22Rv1 (cell line): Measurements from ENCODE around the gene RPRML.

Source experiments
- H3K27ac ChIP-seq: fragments of 450-650 bp; 2 replicates; pipeline ENCODE4 v1.5.1; 2017
- CTCF ChIP-seq: fragments of 450-650 bp; IDR thresholded peaks from 2 replicates; pipeline ENCODE4 v1.5.1; 2017; ENCODE audit warnings: mild to moderate bottlenecking
- ZFX ChIP-seq: fragments of 450-650 bp; IDR thresholded peaks from 2 replicates; pipeline ENCODE4 v1.6.1; 2017; ENCODE audit warnings: antibody characterized with exemption, borderline replicate concordance

RPRML gene

GRCh38 chr17:46974086-46974485, 5.0 kb downstream of the RPRML start:
- H3K27ac ChIP-seq = no peak overlapping the region
- TF ChIP-seq ZFX (no peak), CTCF (no peak)

DNA sequence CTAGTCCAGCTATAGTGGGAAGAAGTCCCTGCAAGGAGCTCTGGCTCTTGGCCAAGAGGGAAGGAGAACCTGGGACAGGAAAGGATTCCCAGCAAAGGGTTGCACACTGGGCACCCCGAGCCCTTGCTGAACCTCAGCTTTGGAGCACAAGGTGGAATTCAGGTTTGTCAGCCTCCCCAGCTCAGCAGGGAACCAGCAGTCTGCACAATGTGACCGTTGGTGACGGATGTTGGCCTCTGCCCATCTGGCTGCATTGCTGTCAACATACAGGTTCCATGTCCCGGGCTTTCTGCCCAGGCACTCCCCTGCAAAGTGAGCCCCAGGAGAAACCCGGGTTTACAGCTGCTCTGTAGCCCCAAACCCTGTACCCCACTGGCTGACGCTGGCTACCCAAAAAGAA, 6.7 kb downstream of the RPRML start:
- no peak for TF ChIP-seq ZFX
- TF ChIP-seq CTCF = no peak
- H3K27ac ChIP-seq = no peak overlapping the region

GRCh38 chr17:46971647-46972300, 7.3 kb downstream of the RPRML start:
- no peak overlapping the region for H3K27ac ChIP-seq
- TF ChIP-seq CTCF = no peak
- TF ChIP-seq ZFX = no peak

GRCh38 chr17:46968896-46969295, 10.2 kb downstream of the RPRML start:
- TF ChIP-seq ZFX (no peak), CTCF (no peak)

DNA sequence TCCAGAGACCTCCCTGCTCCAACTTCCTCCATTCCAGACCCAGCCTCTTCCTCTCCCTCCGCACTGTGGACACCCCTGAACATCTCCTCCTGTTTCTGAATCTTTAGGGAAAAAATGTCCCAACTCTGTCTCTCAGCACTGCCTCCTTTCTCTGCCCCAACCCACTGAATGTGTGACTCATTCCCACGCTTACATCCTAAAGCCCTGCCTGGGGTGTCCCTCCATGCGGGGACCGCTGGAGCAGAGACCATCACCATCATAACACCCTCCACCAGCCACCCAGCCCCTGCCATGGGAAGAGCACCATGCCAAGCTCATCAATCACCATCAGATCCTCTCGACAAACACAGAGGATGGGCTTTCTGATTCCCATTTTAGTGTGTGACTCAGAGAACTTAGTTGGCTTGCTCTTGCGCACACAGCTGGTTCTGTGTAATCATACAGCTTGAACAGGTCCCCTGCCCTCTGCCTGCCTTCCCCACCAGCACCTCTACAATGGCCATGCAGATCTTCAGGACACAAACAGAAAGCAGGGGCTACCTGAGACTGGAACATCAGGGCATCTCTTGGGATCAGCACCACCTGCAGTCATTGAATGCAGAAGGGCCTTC, 10.7 kb downstream of the RPRML start:
- no peak overlapping the region for H3K27ac ChIP-seq
- TF ChIP-seq ZFX (no peak), CTCF (no peak)

More at GRCh38 chr17:46968896-46969295, 10.2 kb downstream of the RPRML start:
- no peak overlapping the region for H3K27ac ChIP-seq

DNA sequence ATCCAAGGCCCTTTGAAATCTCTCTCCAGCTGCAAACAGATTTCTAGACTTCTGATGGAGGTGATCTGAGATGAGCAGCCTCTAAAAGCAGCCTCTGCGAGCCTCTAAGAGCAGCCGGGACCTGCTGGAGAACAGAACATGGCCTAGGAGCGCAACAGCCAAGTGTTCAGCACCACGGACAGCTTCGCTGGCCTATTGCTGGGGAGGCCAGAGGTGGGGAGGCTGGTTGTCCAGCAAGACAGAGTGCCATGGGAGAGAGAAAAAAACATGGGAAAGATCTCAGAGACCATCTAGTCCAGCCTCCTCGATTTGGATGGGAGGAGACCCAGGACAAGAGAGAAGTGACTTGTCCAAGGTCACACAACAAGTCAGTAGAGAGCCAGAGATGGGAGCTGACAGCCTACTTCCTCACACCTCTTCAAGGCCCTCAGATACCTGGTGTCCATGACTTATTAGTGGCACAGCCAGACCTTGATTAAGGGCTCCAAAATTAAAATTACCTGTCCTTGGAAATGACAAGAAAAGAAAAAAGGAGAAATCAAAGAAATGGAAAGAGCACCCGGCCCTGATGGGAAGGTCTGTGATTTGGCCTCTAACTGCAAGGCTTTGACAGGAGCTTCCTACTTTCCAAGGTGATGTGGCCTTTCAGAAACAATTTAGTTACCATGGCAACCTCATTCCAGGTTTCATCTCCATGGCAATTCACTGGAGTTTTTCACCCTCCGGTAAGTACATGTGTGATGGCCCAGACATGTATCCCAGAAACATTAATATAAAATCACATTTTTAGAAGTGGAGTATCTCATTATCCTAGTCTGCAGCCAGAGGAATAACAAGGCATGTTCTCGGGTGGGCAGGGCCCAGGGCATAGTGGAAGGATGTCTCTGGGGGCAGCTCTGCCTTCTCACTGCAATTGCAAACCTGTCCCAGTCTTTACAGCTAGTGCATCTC, 14.5 kb downstream of the RPRML start:
- TF ChIP-seq CTCF = no peak
- TF ChIP-seq ZFX = no peak

GRCh38 chr17:46963571-46963970, 15.5 kb downstream of the RPRML start:
- TF ChIP-seq CTCF (no peak), ZFX (no peak)
- H3K27ac ChIP-seq = no peak overlapping the region

More for the DNA sequence above, 14.5 kb downstream of the RPRML start:
- no peak overlapping the region for H3K27ac ChIP-seq
